T-helper 1 cell (primary cell): ENCODE measurements around the gene SCLT1.

Source experiments
- DNase-seq, 5 donors: peaks; one replicate each; pipeline ENCODE4 v3.0.0-alpha.2; 2012 to 2020

The SCLT1 gene

DNA sequence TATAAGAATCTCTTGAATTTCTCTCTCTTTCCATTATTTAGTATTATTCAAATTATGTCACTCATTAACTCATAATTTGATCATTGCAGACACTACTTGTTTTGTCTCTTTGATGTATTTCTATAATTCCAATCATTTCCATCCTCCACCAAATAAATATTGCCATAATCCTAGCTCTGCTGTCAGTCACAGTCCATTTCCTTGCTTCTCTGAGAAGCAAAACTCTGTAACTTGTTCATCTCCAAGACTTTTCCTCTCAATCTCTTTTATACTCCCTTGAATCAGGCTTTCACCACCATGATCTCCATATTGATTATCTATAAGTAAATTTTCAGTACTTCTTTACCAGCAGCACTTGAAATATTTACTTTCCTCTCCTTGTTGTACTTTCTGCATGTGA, 135.9 kb downstream of the SCLT1 start:
- no peak for DNase-seq

DNA sequence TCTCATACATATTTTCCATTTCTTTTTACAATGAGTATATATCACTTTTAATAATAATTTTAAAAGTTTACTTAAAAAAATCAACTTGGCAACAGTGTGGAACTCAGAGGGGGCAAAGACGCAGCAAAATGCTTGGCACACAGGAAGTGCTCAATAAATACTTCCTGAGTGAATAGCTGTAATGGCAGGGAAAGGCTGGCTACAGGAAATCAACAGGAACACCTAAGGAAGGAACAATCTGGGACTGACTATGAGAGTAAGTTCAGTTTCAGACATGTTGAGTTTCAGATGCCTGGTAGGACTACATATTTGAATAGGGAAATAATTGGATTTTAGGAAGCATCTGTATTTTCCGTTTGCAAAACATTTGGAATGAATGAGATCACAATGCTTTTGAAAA, 137.6 kb downstream of the SCLT1 start:
- DNase-seq: no peak

DNA sequence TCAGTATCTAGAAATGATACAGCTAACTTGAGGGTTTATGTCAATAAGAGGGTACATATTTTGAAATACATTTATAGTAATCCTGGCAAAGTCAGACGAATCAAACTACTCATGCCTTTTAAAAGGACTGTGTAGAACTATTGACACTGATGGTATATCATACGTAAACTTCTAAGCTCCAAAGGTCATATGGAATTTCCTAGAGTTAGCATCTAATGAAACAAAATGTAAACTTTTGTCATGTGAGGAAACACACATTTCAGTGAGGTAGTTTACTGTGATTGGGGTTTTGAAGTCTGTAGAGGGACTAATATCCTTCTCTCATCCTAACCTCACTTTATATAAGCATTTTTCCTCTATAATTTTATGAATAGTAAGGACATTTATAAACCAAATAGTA, 138.4 kb downstream of the SCLT1 start:
- no peak for DNase-seq

DNA sequence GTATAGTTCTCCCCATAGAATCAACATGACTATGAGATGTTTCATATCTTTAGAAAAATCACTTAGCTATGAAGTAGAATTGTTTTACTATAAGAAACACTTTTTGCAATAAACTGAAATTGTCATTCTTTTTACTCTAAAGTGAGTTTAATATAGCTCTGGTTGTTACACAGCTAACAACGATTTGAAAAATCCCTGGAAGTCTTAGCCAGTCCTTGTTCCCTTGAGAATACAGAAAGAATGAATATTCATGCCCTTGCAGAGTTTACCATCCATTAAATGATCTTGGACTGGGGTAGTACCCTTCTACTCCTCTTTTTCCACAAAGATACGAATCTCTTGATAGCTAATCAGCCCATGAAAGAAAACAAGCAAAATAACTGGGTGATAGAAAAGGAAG, 142.0 kb downstream of the SCLT1 start:
- no peak for DNase-seq

DNA sequence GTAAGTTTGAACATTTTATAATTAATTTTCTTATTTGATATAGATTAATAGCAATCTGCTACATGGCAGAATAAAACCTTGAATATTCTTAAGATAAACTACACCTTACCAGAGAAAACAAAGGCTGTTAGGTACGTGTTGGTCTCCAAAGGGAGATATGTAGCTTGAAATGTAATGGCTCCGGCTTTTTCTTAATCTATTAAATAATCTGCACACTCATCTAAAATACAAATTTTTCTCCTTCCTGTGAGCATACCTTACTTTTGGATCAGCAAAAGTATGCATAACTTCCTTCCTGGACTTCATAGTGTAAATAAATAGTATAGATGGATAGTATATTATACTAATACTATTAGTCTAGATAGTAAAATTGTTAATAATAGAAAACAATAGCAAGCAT, 142.5 kb downstream of the SCLT1 start:
- DNase-seq: no peak

DNA sequence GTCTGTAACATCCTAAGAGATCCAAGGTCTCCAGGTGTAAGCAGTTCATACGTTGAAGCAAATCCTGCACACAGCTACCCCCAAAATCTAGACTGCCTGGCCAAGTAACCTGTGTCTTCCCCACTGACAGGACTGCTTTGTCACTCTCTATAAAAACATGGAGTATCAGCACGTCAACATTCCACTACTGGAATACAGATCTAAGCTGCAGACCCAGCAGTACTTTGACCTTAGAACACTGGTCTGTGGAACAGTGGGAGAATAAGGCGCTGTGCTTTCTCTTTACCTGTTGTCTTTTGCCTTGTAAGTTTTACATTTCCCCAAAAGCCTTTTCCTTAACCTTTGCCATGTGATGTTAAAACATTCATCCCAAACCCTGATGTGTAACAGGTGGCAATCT, 146.4 kb downstream of the SCLT1 start:
- DNase-seq: no peak

DNA sequence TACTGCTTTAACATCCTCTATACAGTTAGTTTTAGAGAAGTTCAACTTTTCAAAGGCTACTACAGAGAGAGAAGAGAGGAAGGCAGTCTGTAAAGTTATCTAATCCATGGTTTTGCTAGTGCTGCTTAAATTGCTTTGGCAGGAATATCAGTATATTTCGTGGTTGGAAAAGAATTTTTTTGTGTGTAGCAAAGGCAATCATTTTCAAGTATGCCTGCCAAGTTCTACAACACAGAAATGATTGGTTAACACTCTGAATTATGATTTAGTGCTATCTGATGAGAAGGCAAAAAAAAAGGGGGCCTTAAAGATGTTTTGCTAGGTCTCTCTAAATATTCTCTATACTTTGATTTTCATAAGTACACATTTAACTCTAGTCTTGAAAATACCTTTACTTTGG, 150.7 kb downstream of the SCLT1 start:
- no peak for DNase-seq

DNA sequence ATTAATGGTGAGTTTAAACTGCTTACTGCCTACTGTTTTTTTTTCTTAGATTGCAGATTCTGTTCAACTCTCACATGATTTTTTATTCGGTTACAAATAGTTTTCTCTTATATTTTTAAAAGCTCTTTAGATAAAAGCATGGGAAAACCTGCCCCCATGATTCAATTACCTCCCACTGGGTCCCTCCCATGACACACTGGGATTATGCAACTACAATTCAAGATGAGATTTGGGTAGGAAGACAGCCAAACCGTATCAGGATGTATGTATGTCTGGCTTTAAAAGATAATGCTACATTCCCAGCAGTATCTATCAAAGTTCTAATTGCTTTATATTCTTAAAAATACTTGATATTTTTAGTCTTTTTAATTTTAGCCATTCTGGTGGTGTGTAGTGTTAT, 152.4 kb downstream of the SCLT1 start:
- DNase-seq: no peak

DNA sequence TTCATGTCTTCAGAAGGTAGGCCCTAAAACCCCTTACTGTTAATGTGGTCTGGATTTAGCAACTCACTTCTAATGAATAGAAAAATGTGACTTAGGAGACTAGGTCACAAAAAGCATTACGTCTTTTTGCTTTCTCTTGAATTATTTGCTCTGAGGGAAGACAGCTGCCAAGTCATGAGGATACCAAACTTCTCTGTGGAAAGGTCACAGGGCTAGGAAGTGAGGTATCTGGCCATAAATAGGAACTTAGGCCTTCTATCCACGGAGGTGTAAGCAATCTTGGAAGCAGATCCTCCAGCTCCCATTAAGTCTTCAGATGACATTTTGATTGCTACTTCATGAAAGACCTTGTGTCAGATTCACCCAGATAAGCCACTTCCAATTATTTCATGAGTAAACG, 163.3 kb downstream of the SCLT1 start:
- no peak for DNase-seq

DNA sequence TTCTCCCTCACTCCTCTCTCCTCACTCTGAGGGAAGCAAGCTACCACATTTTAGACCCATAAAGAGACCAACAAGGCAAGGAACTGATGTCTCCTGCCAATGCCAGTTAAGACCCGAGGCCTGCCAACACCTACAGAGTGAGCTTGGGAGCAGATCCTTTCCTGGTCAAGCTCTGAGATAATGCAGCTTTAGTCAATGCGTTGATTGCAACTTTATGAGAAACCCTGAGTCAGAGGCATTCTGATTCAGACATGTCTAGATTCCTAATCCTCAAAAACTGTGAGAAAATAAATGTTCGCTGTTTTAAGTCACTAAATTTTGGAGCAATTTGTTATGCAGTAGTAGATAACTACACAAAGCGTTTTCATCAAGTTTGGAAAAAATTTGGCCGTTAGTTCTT, 168.4 kb downstream of the SCLT1 start:
- DNase-seq: no peak

DNA sequence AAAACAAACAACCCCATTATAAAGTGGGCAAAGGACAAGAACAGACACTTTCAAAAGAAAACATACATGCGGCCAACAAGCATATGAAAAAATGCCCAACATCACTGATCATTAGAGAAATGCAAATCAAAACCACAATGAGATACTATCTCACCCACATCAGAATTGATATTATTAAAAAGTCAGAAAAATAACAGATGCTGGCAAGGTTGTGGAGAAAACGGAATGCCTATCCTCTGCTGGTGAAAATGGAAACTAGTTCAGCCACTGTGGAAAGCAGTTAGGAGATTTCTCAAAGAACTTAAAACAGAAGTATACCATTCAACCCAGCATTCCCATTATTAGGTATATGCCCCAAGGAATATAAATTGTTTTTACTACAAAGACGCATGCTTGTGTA, 171.4 kb downstream of the SCLT1 start:
- DNase-seq: no peak

DNA sequence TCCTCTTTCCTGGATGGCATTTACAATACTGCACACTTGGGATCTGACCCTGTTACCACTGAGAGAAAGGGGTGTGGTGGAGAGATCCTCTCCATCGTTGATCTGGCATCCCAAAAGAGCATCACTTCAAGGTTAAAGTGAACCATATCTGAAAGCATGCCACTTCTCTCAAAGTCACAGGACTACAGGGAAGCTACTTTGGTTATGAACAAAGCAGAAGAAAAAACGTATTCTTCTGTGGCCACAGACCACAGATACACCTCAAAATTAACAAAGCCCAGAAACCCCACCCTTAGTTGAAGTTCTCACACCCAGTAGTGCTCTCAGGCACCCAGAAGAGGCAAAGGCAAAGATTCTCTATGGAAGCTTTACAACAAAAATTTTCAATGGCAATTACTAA, 175.6 kb downstream of the SCLT1 start:
- DNase-seq: peak in 1 of 5 donors; percentile 43

DNA sequence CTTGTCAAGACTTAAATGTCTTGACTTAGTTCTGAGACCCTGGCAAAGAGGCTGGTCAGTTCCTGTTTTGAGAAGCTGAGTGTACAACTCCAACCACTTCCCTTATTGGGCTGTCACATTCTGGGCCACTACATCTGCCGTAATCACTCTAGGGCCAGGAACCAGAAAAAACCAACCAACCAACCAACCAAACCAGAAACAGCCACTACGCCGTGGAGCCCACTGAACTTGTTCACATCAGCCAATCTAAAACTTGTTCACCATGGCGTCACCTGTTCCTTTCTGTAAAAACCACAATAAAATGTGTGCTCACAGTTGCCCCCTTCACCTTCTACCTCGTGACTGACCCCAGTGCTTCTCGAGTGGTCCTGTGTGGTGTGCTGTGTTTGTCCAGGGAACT, 176.5 kb downstream of the SCLT1 start:
- DNase-seq: no peak

DNA sequence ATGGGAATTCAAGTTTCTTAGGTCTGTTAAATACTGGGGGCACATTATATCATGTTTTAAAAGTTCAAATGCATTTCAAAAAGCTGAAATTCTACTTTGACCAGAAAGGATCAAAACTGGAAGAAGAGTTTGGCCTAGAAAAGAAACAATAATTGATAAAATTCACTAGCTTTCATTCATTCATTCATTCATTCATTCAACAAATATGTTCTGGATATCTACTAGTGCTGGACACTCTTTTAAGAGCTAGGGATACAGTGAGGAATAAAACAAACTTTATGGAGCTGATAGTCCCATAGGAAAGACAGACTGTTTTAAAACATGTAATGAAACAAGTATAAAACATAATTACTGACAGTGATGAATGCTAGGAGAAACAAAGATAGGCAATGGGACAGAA, 177.8 kb downstream of the SCLT1 start:
- DNase-seq: no peak

DNA sequence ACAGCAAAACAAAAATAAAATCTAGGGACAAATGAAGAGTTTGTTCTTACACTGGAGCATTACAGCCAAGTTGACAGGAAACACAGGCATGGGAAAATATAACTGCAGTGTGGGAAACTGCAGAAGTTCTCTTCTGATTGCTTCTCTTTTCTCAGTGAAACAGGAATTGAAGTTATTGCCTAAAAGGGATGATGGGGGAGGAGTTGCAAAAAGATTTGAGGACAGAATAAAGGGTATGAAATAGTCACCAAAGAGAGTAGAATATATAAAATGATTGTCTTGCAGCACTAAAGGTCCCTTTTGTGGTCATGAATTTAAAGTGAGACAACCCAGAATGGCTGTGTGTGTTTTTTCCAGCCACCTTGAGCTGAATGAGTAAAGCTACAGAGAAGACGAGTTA, 180.1 kb downstream of the SCLT1 start:
- no peak for DNase-seq

DNA sequence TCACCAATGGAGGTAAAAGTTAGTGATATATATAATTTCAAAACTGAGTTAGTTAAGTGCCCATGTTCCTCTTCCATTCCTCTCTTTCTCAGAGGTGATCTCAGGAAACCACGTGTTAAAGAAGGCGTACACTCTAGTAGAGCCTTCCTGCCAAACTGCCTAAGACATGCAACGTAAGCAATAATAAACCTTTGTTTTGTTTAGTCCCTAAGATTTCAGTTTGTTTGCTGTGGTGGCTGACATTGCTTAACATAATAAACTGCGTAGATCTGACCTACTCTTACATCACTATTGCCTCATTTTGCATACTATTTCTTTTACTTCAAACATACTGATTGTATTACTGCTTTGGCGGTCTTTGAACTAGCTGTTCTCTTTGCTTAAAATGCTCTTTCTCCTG, 184.6 kb downstream of the SCLT1 start:
- no peak for DNase-seq

DNA sequence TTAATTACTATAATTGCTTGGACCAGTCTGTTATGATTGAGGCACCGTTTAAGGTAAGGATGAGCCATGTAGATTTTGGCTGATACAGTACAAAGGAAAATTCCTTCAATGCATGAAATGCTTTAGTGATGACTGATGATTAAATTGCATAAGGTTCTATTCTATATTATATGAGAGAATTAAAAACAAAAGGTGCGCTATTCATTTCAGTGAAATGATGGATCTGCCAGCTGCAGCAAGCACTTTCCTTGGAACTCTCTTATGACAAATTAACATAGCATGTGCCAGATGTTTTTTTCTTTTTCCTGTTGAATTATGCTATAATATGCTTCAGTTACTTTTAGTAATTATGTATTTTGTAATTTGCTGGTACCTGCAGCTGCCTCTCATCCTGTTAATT, 185.4 kb downstream of the SCLT1 start:
- no peak for DNase-seq

DNA sequence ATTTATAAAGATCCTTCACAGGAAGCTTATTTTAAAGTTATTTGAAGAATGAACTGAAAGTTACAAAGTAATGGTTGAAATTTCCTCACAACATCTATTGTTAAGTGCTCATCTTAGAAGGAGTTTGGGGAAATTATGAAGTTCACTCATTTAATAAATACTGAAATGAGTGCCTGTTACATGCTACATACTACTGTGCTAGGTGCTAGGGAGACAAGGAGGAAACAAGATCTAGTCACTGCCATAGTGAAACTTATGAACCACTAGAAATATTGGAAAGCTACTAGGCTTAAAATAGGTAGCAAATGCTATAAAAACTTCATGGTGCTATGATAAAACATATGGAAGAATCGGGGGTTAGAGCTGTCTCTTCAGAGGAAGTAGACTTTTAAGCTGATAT, 186.8 kb downstream of the SCLT1 start:
- no peak for DNase-seq

DNA sequence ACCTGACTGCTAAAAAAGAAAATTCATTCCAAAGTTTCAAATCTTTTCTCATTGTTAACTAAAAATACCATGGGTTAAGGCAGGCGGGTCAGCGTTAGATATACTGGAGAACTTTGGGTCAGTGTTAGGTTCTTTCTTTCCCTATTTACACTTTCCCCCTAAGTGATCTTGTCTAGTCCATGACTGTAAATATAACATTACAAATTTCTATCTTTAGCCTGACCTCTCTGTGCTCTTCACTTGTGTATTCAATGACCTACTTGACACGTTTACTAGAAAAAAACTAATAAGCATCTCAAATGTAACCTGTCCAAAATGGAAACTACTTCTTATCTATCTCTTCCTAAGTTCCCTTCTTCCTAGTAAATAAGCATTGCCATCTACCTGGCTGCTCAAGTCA, 188.5 kb downstream of the SCLT1 start:
- no peak for DNase-seq

DNA sequence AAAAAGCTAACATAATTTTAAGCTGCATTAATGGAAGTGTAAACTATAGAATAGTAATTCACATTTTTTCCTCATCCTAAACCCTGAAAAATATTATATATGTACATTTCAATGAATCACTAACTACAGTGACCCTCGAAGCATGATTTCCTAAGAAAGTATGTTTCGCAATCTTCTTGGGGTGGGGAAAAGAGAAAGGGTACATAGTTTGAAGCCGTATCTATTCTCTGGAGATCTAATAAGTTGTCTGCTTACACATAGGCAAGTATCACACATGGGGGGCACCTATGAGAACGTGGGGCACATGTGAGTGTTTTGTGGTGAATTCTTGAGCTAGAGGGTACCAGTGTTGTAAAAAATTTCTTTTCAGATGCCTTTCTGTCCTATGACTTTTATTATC, 212.7 kb downstream of the SCLT1 start:
- no peak for DNase-seq

DNA sequence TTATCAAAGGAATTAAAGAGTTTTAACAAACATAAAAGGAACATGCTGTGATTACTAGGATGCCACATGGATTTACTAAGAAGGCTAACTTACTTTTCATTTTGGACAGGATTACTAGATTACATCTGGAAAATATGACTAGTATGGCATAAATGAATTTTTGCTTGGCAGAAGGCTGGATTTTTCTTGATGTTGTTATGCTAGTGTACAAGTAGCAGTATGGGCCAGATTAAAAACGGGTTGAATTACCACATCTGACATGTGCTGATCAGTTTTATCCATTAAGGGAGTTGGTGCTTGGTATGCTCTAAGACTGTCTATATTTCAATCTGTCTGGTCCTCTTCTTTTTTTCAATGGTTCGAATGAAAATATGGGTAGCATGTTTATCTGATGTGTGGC, 213.4 kb downstream of the SCLT1 start:
- no peak for DNase-seq

DNA sequence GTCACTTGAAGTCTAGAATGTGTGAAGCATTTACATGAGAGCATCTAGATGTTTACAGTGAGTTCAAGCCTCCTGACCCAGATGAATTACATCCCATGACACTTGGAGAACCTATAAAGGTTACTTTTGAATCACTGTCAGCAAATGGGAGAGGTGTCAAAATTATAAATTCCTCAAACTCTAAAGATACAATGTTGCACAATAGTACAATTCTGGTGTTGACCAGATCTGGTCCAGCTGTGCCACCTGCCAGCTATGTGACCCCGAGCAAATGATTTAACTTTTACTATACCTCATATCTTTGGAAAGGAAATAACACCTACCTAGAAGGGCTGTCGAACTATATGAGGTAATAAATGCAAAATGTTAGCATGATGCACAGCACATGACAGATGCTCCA, 214.1 kb downstream of the SCLT1 start:
- no peak for DNase-seq

DNA sequence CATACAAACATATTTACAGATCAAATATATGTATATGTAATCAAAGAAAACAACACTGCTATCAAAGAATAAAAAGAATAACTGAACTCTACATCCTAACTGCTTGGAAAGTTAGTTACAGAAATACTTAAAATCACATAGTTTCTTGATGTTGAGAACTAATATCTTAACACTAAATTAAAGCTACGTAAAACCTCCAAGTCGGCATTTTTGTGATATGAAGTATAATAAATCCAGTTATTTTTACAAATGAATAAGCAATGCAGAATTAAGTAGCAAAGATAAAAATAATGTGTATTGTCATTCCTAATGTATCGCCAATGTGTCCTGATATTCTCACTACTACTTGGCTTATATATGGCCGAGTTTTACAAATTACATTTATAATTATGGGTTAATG, 215.4 kb downstream of the SCLT1 start:
- no peak for DNase-seq

DNA sequence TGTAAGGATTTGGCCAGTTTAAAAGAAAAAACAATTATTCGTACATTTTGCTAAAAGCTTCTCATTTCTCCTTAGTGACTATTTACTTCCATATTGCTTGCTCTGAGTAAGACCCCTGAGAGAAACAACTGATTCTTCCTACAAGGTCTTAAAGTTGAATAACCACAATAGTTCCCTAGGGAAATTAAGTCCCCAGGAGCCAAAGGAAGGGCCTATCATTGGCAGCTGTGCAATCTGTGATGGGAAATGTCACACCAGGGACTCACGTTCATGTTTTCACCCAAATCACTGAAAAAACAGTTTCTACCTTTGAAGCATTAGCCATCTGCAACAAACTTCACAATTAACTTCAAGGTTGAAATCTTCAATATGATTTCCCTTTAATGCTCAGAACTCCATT, 217.1 kb downstream of the SCLT1 start:
- no peak for DNase-seq

DNA sequence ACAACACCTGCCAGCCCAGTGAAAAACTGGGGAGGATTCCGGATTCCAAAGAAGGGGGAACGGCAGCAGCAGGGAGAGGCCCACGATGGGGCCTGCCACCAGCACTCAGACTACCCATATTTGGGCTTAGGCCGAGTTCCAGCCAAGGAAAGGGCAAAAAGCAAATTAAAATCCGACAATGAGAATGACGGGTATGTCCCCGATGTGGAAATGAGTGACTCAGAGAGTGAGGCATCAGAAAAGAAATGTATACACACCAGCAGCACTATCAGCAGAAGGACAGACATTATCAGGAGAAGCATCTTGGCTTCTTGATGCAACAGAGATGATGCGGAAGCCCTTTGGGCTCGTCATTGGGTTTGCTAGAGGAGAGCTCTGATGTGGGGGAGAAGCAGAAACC, 221.4 kb downstream of the SCLT1 start:
- no peak for DNase-seq

DNA sequence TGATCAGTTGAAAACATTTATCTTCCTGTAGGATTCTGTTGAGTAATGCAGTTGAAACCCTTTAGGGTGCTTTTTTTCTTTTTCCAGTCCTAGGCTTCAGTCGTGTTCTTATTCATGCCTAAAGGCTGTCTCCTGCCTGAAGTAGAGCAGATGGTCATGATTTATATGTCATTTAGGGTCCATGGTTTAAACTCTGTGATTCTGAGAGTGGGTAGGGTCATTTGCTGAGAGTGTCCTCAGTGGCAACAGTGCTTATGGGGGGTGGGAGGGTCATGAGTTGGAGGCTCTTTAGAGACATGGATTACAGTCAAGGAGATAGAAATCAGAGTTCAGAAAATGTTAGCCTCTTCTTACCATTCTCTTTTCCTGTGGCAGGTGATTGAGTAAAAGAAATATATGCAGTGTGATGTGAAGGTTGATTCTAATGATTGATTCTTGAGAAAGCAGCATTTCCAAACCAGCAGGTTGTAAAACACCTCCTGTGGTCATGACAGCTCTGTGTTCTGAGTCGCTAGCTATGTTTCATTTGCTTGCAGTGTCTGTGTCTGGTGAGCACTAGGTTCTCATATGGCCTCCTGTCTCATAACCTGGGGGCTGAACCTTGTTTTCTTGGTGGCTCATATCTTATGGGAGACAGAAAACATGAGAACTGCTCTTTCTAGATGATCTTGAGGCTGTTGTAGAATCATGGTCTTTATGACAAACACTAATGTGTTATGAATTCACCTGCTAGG, 223.4 kb downstream of the SCLT1 start:
- DNase-seq: no peak
